Suppressor macrophage treated with lipopolysaccharide for 4 hours (primary cell): ENCODE measurements around the gene LRTM1.

Experiments
- DNase-seq: peaks from one replicate; pipeline ENCODE4 v3.0.0-alpha.2; 2020

The LRTM1 gene

GRCh38 chr3:54928046-54928770 is at the start of gene LRTM1:
Gene LRTM1 (minus strand): TSS chr3:54928059. CDS start chr3:54927911, 148 bp downstream.
- DNase-seq, result no peak

GRCh38 chr3:54977439-54977838 is 49.6 kb upstream of the LRTM1 start:
- no peak for DNase-seq

GRCh38 chr3:54970895-54971294 is 43.0 kb upstream of the LRTM1 start:
- no peak for DNase-seq

- DNase-seq, result no peak
Measured at GRCh38 chr3:54969652-54970051, 41.8 kb upstream of the LRTM1 start.

- DNase-seq, result no peak
Measured at GRCh38 chr3:54968546-54969172, 40.8 kb upstream of the LRTM1 start.

GRCh38 chr3:54967731-54968161 is 39.9 kb upstream of the LRTM1 start:
- DNase-seq, result peak; percentile 70

- no peak for DNase-seq
Measured at GRCh38 chr3:54966979-54967378, 39.1 kb upstream of the LRTM1 start.

- no peak for DNase-seq
Measured at GRCh38 chr3:54965746-54966145, 37.9 kb upstream of the LRTM1 start.

GRCh38 chr3:54964081-54964480 is 36.2 kb upstream of the LRTM1 start:
- DNase-seq, result no peak

- peak; percentile 56 for DNase-seq
Measured at GRCh38 chr3:54963641-54964040, 35.8 kb upstream of the LRTM1 start.

GRCh38 chr3:54962200-54962599 is 34.3 kb upstream of the LRTM1 start:
- no peak for DNase-seq

- DNase-seq, result no peak
Measured at GRCh38 chr3:54960701-54961100, 32.8 kb upstream of the LRTM1 start.

GRCh38 chr3:54960082-54960481 is 32.2 kb upstream of the LRTM1 start:
- no peak for DNase-seq

GRCh38 chr3:54957711-54958110 is 29.9 kb upstream of the LRTM1 start:
- DNase-seq, result no peak

GRCh38 chr3:54955941-54956340 is 28.1 kb upstream of the LRTM1 start:
- DNase-seq, result no peak

GRCh38 chr3:54955496-54955895 is 27.6 kb upstream of the LRTM1 start:
- DNase-seq, result no peak

GRCh38 chr3:54954521-54954920 is 26.7 kb upstream of the LRTM1 start:
- no peak for DNase-seq

- no peak for DNase-seq
Measured at GRCh38 chr3:54954022-54954421, 26.2 kb upstream of the LRTM1 start.

GRCh38 chr3:54951405-54951804 is 23.5 kb upstream of the LRTM1 start:
- DNase-seq, result peak; percentile 64

- no peak for DNase-seq
Measured at GRCh38 chr3:54950391-54951003, 22.6 kb upstream of the LRTM1 start.

GRCh38 chr3:54949491-54950044 is 21.7 kb upstream of the LRTM1 start:
- DNase-seq, result no peak

- no peak for DNase-seq
Measured at GRCh38 chr3:54941690-54942362, 14.0 kb upstream of the LRTM1 start.

GRCh38 chr3:54940971-54941370 is 13.1 kb upstream of the LRTM1 start:
- no peak for DNase-seq
